ENCODE data around the gene ECT2.
"Not testable (repeated sequence)": the region's sequence is repeated elsewhere in the genome, so short reads cannot be mapped to it uniquely, and the experiment has no call there.

ECT2 gene

DNA sequence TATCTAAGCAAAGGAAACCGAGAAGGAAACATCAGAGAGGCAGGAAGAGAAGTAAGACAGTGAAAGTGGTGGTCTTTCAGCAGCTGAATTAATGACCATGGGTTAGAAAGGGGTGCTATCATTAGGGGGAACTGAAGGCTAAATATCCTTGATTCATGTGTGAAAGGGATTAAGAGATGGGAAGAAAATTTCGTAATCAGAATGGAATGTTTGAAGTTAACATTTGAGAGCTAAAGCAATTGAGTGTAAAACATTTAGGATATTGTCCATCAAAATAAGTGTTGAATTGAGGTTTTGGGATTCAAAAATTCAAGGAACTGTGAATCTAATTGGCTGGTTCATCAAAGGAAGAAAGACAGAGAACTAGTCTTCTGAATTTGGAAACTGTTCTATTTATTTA, 4.1 kb upstream of the ECT2 start:
- H3K9me3 ChIP-seq (ENCODE audit: insufficient read depth, low read depth, low read length) = no peaks in the 10 kb centered on the region
- H3K4me3 ChIP-seq (ENCODE audit: low read length) = no peak overlapping the region
- WGBS = 79% methylated on average over 2 of the region's 2 CpGs
- no peak overlapping the region for H3K27ac ChIP-seq (ENCODE audit: low read depth, low read length)
- no peaks in the 10 kb centered on the region for H3K27me3 ChIP-seq (ENCODE audit: insufficient read depth, low read length)
- H3K4me1 ChIP-seq (ENCODE audit: insufficient read depth, low read length) = peaks cover 20% of the 10 kb centered on the region
- H3K36me3 ChIP-seq (ENCODE audit: insufficient read depth, low read length) = no peaks in the 10 kb centered on the region
- no peak overlapping the region for H3K9ac ChIP-seq (ENCODE audit: low read depth, low read length)

DNA sequence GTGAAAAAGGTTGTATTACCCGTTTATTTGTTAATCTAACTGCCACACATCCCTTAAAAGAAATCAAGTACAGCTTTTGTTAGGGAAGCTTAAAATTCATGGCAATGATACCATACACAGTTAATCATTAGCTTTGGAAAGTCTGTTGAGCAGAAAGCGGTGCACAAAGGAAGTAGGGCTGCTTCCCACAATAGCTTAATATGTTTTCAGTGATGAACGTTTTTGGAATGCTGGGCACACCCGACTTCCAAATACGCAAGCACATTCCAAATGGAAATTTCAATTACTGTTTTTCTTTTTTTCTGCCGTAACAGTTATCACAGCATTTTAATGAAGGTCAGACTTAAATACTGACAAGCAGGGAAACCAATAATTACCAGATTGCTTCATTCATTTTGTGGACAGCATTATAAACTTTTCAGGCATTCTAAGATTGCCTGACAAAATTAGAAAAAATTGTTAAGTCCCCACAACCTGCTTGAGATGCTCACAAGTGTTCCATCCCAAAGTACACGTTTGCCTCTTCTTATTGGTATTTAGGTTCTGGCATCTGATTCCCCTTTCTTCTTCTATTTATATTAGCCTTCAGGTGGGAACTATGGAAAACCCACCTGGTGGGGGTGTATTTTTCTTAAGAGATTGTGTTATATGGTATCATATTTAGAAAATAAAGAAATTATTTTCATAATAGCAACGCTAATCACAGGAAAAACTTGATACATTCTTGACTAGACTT, 1.1 kb upstream of the ECT2 start:
- peak overlapping the region; percentile 38; the same call in 1 of the 2 replicates for H3K27ac ChIP-seq (ENCODE audit: low read depth, low read length)
- no peaks in the 10 kb centered on the region for H3K9me3 ChIP-seq (ENCODE audit: insufficient read depth, low read depth, low read length)
- H3K27me3 ChIP-seq (ENCODE audit: insufficient read depth, low read length) = no peaks in the 10 kb centered on the region
- peak overlapping the region; percentile 77; the same call in 1 of the 2 replicates for H3K9ac ChIP-seq (ENCODE audit: low read depth, low read length)
- peaks cover 22% of the 10 kb centered on the region for H3K36me3 ChIP-seq (ENCODE audit: insufficient read depth, low read length)
- H3K4me1 ChIP-seq (ENCODE audit: insufficient read depth, low read length) = peaks cover 15% of the 10 kb centered on the region
- H3K4me3 ChIP-seq (ENCODE audit: low read length) = peak overlapping the region; percentile 54
- WGBS = 82% methylated on average over 6 of the region's 8 CpGs

DNA sequence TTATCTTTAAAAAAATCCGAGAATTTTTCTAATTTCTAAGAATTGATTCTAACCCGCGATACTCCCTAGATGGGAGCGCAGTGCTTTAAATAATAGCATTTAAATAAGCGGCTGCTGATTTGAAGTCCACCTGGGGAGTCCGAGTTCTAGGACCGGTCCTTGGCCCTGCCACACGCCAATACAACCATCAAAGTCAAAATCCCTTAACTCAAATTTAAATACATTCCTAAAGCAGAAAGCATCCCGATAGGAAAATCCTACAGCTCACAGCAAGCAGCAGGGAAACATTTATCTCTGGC, 508 bp upstream of the ECT2 start:
- H3K36me3 ChIP-seq (ENCODE audit: insufficient read depth, low read length) = peaks cover 28% of the 10 kb centered on the region
- no peaks in the 10 kb centered on the region for H3K27me3 ChIP-seq (ENCODE audit: insufficient read depth, low read length)
- H3K9me3 ChIP-seq (ENCODE audit: insufficient read depth, low read depth, low read length) = no peaks in the 10 kb centered on the region
- 40% methylated on average over 9 of the region's 9 CpGs for WGBS
- H3K27ac ChIP-seq (ENCODE audit: low read depth, low read length) = peak overlapping the region; percentile 38
- H3K4me3 ChIP-seq (ENCODE audit: low read length) = peak overlapping the region; percentile 54
- peaks cover 15% of the 10 kb centered on the region for H3K4me1 ChIP-seq (ENCODE audit: insufficient read depth, low read length)
- H3K9ac ChIP-seq (ENCODE audit: low read depth, low read length) = peak overlapping the region; percentile 77

- under 1% methylated on average over 12 of the region's 14 CpGs for WGBS
- Histone ChIP-seq H3K36me3 (ENCODE audit: insufficient read depth, low read length) (peaks cover 40% of the 10 kb centered on the region), H3K27ac (ENCODE audit: low read depth, low read length) (peak overlapping the region; percentile 86), H3K4me1 (ENCODE audit: insufficient read depth, low read length) (peaks cover 18% of the 10 kb centered on the region), H3K27me3 (ENCODE audit: insufficient read depth, low read length) (no peaks in the 10 kb centered on the region), H3K9ac (ENCODE audit: low read depth, low read length) (peak overlapping the region; percentile 92), H3K4me3 (ENCODE audit: low read length) (peak overlapping the region; percentile 82), H3K9me3 (ENCODE audit: insufficient read depth, low read depth, low read length) (no peaks in the 10 kb centered on the region)
These were observed 714 bp downstream of the ECT2 start for GRCh38 chr3:172751175-172751704.

DNA sequence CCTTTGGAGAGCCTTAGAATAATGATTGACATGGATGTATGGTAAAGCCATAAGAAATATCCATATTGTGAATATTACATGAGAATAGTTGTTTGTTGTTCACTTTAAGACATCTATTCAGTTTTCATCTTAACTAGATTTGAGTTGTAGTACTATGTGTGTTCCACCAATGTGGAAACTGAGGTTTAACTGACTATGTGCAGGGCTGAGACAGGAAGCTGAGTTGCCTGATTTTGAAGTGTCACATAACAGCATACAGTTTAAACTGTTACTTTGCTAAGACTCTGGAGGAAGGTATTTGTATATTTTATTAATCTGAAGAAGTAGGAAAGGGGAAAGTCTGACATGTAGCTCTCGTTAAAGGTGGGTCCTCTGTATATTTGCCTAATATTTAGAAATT, 2.1 kb downstream of the ECT2 start:
- Histone ChIP-seq H3K36me3 (ENCODE audit: insufficient read depth, low read length) (peaks cover 54% of the 10 kb centered on the region), H3K9me3 (ENCODE audit: insufficient read depth, low read depth, low read length) (no peaks in the 10 kb centered on the region), H3K27ac (ENCODE audit: low read depth, low read length) (no peak overlapping the region), H3K27me3 (ENCODE audit: insufficient read depth, low read length) (no peaks in the 10 kb centered on the region), H3K4me3 (ENCODE audit: low read length) (no peak overlapping the region), H3K9ac (ENCODE audit: low read depth, low read length) (no peak overlapping the region), H3K4me1 (ENCODE audit: insufficient read depth, low read length) (peaks cover 18% of the 10 kb centered on the region)
- no CpG with 5 or more reads among the region's 1 CpG for WGBS

DNA sequence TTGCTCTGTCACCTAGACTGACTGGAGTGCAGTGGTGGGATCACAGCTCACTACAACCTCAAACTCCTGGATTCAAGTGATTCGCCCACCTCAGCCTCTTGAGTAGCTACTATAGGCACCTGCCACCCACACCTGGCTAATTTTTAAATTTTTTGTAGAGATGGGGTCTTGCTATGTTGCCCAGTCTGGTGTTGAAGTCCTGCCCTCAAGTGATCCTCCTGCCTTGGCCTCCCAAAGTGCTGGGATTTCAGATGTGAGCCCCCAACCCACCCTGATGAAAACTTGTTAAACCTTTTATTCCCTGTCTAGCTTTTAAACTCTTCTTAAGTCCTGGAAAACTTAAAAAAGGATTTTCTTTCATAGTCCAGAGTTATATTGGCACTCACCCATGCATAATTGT, 2.6 kb downstream of the ECT2 start:
- Histone ChIP-seq H3K36me3 (ENCODE audit: insufficient read depth, low read length) (peaks cover 59% of the 10 kb centered on the region), H3K27me3 (ENCODE audit: insufficient read depth, low read length) (no peaks in the 10 kb centered on the region), H3K9me3 (ENCODE audit: insufficient read depth, low read depth, low read length) (no peaks in the 10 kb centered on the region), H3K4me3 (ENCODE audit: low read length) (no peak overlapping the region), H3K27ac (ENCODE audit: low read depth, low read length) (no peak overlapping the region), H3K4me1 (ENCODE audit: insufficient read depth, low read length) (peaks cover 18% of the 10 kb centered on the region), H3K9ac (ENCODE audit: low read depth, low read length) (no peak overlapping the region)
- 100% methylated on average over 1 of the region's 1 CpG for WGBS

DNA sequence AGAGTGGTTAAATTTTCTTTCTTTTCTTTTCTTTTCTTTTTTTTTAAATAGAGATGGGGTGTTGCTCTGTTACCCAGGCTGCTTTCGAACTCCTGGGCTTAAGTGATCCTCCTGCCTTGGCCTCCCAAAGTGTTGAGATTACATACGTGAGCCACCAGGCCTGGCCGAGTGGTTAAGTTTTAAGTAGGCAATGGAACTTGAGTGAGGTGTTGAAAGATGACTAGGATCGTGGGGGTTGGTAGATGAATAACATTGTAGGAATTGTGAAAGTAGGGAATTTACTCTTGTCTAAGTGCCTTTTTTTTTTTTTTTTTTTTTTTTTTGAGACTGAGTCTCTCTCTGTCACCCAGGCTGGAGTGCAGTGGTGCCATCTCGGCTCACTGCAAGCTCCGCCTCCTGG, 9.9 kb downstream of the ECT2 start:
- H3K27ac ChIP-seq (ENCODE audit: low read depth, low read length); H3K9me3 ChIP-seq (ENCODE audit: insufficient read depth, low read depth, low read length); H3K9ac ChIP-seq (ENCODE audit: low read depth, low read length); H3K4me3 ChIP-seq (ENCODE audit: low read length); H3K27me3 ChIP-seq (ENCODE audit: insufficient read depth, low read length); H3K4me1 ChIP-seq (ENCODE audit: insufficient read depth, low read length): not testable (repeated sequence)
- 95% methylated on average over 6 of the region's 6 CpGs for WGBS
- peaks cover 98% of the 10 kb centered on the region for H3K36me3 ChIP-seq (ENCODE audit: insufficient read depth, low read length)

DNA sequence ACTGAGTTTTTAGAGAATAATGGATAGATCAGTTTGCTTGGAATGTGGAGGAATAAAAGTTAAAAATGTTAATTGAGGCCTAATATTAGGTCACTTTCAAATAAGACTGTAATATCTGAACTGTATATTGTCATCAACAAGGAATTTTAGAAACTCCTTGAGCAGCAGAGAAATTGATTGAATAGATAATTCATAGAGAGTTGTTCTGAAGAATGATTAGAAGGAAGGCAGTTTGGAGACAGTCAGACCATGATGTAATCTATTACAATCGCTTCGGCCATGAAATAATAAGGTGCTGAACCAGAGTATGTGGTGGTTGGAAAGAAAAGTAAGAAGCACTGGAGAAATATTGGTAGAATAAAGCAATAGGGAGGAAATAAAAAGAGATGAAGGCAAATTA, 15.7 kb downstream of the ECT2 start:
- no peaks in the 10 kb centered on the region for H3K27me3 ChIP-seq (ENCODE audit: insufficient read depth, low read length)
- 97% methylated on average over 2 of the region's 2 CpGs for WGBS
- no peak overlapping the region for H3K27ac ChIP-seq (ENCODE audit: low read depth, low read length)
- H3K9ac ChIP-seq (ENCODE audit: low read depth, low read length) = no peak overlapping the region
- no peaks in the 10 kb centered on the region for H3K4me1 ChIP-seq (ENCODE audit: insufficient read depth, low read length)
- no peak overlapping the region for H3K4me3 ChIP-seq (ENCODE audit: low read length)
- no peaks in the 10 kb centered on the region for H3K9me3 ChIP-seq (ENCODE audit: insufficient read depth, low read depth, low read length)
- peaks cover 100% of the 10 kb centered on the region for H3K36me3 ChIP-seq (ENCODE audit: insufficient read depth, low read length)

GRCh38 chr3:172766718-172767405, 16.3 kb downstream of the ECT2 start:
- H3K9me3 ChIP-seq (ENCODE audit: insufficient read depth, low read depth, low read length) = no peaks in the 10 kb centered on the region
- no peaks in the 10 kb centered on the region for H3K27me3 ChIP-seq (ENCODE audit: insufficient read depth, low read length)
- WGBS = 96% methylated on average over 10 of the region's 10 CpGs
- peaks cover 100% of the 10 kb centered on the region for H3K36me3 ChIP-seq (ENCODE audit: insufficient read depth, low read length)
- no peak overlapping the region for H3K9ac ChIP-seq (ENCODE audit: low read depth, low read length)
- H3K4me1 ChIP-seq (ENCODE audit: insufficient read depth, low read length) = no peaks in the 10 kb centered on the region
- no peak overlapping the region for H3K27ac ChIP-seq (ENCODE audit: low read depth, low read length)
- H3K4me3 ChIP-seq (ENCODE audit: low read length) = no peak overlapping the region

DNA sequence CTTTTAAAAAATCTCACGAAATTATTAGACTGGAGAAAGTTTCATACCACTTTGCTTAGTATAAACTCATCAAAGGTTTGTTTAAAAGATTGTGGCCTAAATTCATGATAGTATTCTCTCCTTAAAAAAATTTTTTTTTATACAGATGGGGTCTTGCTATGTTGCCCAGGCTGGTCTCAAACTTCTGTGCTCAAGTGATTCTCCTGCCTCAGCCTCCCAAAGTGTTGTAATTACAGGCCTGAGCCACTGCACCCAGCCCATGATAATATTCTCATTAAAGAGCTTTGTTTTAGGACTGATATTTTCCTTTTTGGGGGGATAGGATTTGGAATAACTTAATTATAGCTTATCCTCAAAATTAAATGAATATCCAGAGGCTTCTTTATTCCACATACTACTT, 19.9 kb downstream of the ECT2 start:
- no peaks in the 10 kb centered on the region for H3K9me3 ChIP-seq (ENCODE audit: insufficient read depth, low read depth, low read length)
- H3K27ac ChIP-seq (ENCODE audit: low read depth, low read length) = no peak overlapping the region
- H3K27me3 ChIP-seq (ENCODE audit: insufficient read depth, low read length) = no peaks in the 10 kb centered on the region
- H3K4me1 ChIP-seq (ENCODE audit: insufficient read depth, low read length) = no peaks in the 10 kb centered on the region
- WGBS = 100% methylated on average over 1 of the region's 1 CpG
- no peak overlapping the region for H3K4me3 ChIP-seq (ENCODE audit: low read length)
- peaks cover 100% of the 10 kb centered on the region for H3K36me3 ChIP-seq (ENCODE audit: insufficient read depth, low read length)
- H3K9ac ChIP-seq (ENCODE audit: low read depth, low read length) = no peak overlapping the region

DNA sequence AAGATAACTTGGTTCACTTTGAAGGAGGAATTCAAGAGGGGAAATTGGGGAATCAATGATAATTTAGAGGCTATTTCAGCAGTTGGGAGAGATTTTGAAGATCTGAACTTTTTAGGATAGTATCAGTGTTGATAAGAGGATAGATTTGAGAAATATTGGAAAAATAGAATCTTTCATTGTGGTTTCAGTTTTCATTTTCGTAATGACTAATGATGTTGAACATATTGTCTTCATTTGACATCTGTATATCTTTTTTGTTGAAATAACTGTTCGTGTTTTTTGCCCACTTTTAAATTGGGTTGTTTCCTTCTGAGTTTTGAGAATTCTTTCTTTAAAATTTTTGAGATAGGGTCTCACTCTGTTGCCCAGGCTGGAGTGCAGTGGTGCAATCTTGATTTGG, 21.1 kb downstream of the ECT2 start:
- Histone ChIP-seq H3K4me3 (ENCODE audit: low read length) (no peak overlapping the region), H3K36me3 (ENCODE audit: insufficient read depth, low read length) (peaks cover 99% of the 10 kb centered on the region), H3K27me3 (ENCODE audit: insufficient read depth, low read length) (no peaks in the 10 kb centered on the region), H3K9me3 (ENCODE audit: insufficient read depth, low read depth, low read length) (no peaks in the 10 kb centered on the region), H3K4me1 (ENCODE audit: insufficient read depth, low read length) (no peaks in the 10 kb centered on the region), H3K27ac (ENCODE audit: low read depth, low read length) (no peak overlapping the region), H3K9ac (ENCODE audit: low read depth, low read length) (no peak overlapping the region)
- WGBS = 100% methylated on average over 2 of the region's 2 CpGs

Measured in HUES64 (cell line).